ENCODE results near the gene TCF3. TPM values are rescaled to one million over a fixed set of nuclear protein-coding genes. Genes with fewer than 3 reads are reported as not detected.

The TCF3 gene
- total and polyA plus RNA-seq, 2 of the 8 experiments (the other 6 are each of a cell fraction or from before 2014, with no cell fraction given) = 241 to 348 TPM

- no peak overlapping the region for H2BK12ac ChIP-seq (ENCODE audit: low read depth, low read length)
- H3K36me3 ChIP-seq (ENCODE audit: control insufficient read depth in 2 of 4, insufficient read depth in 4 of 4, low read length in 3 of 4) = peaks cover 7 to 44% (median 26%) of the 10 kb centered on the region in 4 experiments; a peak in 7 of 8 replicates
- H4K20me1 ChIP-seq (replicated peaks in 1 of 2; ENCODE audit: control insufficient read depth in 1 of 2, insufficient read depth in 2 of 2, low read length in 2 of 2) = peaks cover 0 to 16% of the 10 kb centered on the region in 2 experiments
- FAIRE-seq = no peak
- H3K27ac ChIP-seq (ENCODE audit: low read depth, low read length) = no peak overlapping the region
- no peak overlapping the region for H3K56ac ChIP-seq (replicated peaks; ENCODE audit: insufficient read length, low read depth, low read length)
- H3K4me3 ChIP-seq (ENCODE audit: extremely low read depth in 1 of 4, insufficient read depth in 2 of 4, low read depth in 3 of 4, low read length in 4 of 4) = peak overlapping the region in 1 of 4 experiments; percentile 68; a peak in 1 of 8 replicates
- no peak overlapping the region for H4K5ac ChIP-seq (ENCODE audit: insufficient read length, low read depth, low read length)
- TF ChIP-seq GTF2F1 (IDR thresholded peaks at IDR 0.05; ENCODE audit: borderline replicate concordance, low read depth, low read length) (no peak), ATF2 (IDR thresholded peaks at IDR 0.05; ENCODE audit: low read length) (no peak), CEBPB (IDR thresholded peaks at IDR 0.05; ENCODE audit: low read depth, low read length) (no peak), NRF1 (IDR thresholded peaks at IDR 0.05; ENCODE audit: low read depth, low read length) (no peak), HDAC6 (IDR thresholded peaks at IDR 0.05; ENCODE audit: low read depth, low read length) (no peak), SP4 (IDR thresholded peaks at IDR 0.05; ENCODE audit: low read length) (no peak), E2F6 (IDR thresholded peaks at IDR 0.05) (no peak), SAP30 (IDR thresholded peaks at IDR 0.05; ENCODE audit: insufficient read depth, insufficient replicate concordance, low read length) (no peak), PHF8 (conservative IDR thresholded peaks at IDR 0.05; ENCODE audit: low read depth, low read length) (no peak)
- ChIA-PET CTCF (ENCODE audit: partially characterized antibody) (interaction anchor here (0.6 to 3.6 kb wide), 5 partner anchors 9 to 728 kb away, joined by 3 to 14 read pairs (median 3); no protein-coding TSS in a partner anchor), POLR2A (ENCODE audit: partially characterized antibody) (interaction anchor here (0.6 to 9.1 kb wide), 2 partner anchors 9 to 509 kb away, joined by 3 to 148 read pairs; no protein-coding TSS in a partner anchor)
- H3K9ac ChIP-seq (replicated peaks in 1 of 4; ENCODE audit: extremely low read depth in 1 of 4, low read depth in 3 of 4, low read length in 3 of 4) = peak overlapping the region in 1 of 4 experiments; percentile 48; a peak in 1 of 7 replicates
- peak overlapping the region in 1 of 2 experiments; percentile 65; a peak in 1 of 4 replicates for H3K4me2 ChIP-seq (ENCODE audit: insufficient read depth in 1 of 2, low read depth in 2 of 2, low read length in 2 of 2)
- no peaks in the 10 kb centered on the region for H3K9me3 ChIP-seq (ENCODE audit: insufficient read depth in 2 of 2, low read depth in 1 of 2, low read length in 1 of 2)
- WGBS, 2 experiments (ENCODE audit: extremely low coverage in 1 of 2, insufficient coverage in 1 of 2, insufficient read length in 1 of 2, insufficient replicate concordance in 2 of 2, low coverage in 1 of 2, low lambda C conversion rate in 2 of 2, missing lambda C conversion rate in 1 of 2) = 95% methylated on average over 46 of the region's 87 CpGs; no CpG with 5 or more reads in 1 of the 2 experiments
- no peak overlapping the region for H3K23ac ChIP-seq (ENCODE audit: insufficient read length)
- no peak overlapping the region for H2AK5ac ChIP-seq (ENCODE audit: low read depth, low read length)
- H2BK120ac ChIP-seq (replicated peaks; ENCODE audit: low read depth, low read length) = no peak overlapping the region
- no peak overlapping the region for H3K4ac ChIP-seq (replicated peaks; ENCODE audit: insufficient read length, low read depth, low read length)
- no peak overlapping the region for H4K91ac ChIP-seq (replicated peaks; ENCODE audit: insufficient read length, low read length)
- H3K4me1 ChIP-seq (replicated peaks in 1 of 4; ENCODE audit: control insufficient read depth in 3 of 4, insufficient read depth in 4 of 4, low read length in 3 of 4) = no peaks in the 10 kb centered on the region
- no peak overlapping the region; the same call in 1 of the 2 replicates for H2BK5ac ChIP-seq (ENCODE audit: low read depth, low read length)
- H3K23me2 ChIP-seq (ENCODE audit: low read depth, low read length) = no peaks in the 10 kb centered on the region
- H2BK15ac ChIP-seq (ENCODE audit: low read length) = no peak overlapping the region
- H3K79me2 ChIP-seq (ENCODE audit: control insufficient read depth in 1 of 2, insufficient read depth in 2 of 2, low read length in 2 of 2) = peaks cover 0 to 34% of the 10 kb centered on the region in 2 experiments; a peak in 2 of 4 replicates
- H3K14ac ChIP-seq (ENCODE audit: insufficient read length) = no peak overlapping the region
- no peak overlapping the region for H3K18ac ChIP-seq (ENCODE audit: extremely low read depth, low read length)
- DNase-seq (ENCODE audit: low read depth in 1 of 2, low spot score in 2 of 2) = peak in 1 of 2 experiments; percentile 90
- H3K27me3 ChIP-seq (replicated peaks in 1 of 4; ENCODE audit: control insufficient read depth in 3 of 4, extremely low read depth in 1 of 4, insufficient read depth in 3 of 4, low read length in 3 of 4) = no peaks in the 10 kb centered on the region; a peak in 1 of 7 replicates
- peak overlapping the region; percentile 89; the same call in 1 of the 2 replicates for H4K8ac ChIP-seq (ENCODE audit: extremely low read depth, insufficient read depth, low read length)
- H2BK20ac ChIP-seq (ENCODE audit: low read length) = no peak overlapping the region
- peaks cover 24% of the 10 kb centered on the region for H3K79me1 ChIP-seq (ENCODE audit: low read depth, low read length)
- no peak overlapping the region for H2AFZ ChIP-seq (ENCODE audit: low read length)
Observed at GRCh38 chr19:1584500-1585242, 67.7 kb downstream of the TCF3 start.

Data from H1 (cell line).